B cell (primary cell): ENCODE measurements around the gene SFMBT1. TPM values are rescaled to one million over a fixed set of nuclear protein-coding genes. Genes with fewer than 3 reads are reported as not detected.

Experiments used
- ATAC-seq: fragments of 200-7000 bp; cut with Tn5 transposase; one replicate; pipeline ENCODE4 v1.10.0; 2021; ENCODE audit warnings: low read depth, mild to moderate bottlenecking, moderate number of reproducible peaks, moderate library complexity
- CTCF ChIA-PET: fragments of 350-600 bp; sonication (Branson Sonifier 250); formaldehyde crosslinking; loops from one replicate; lab custom pipeline; 2021; ENCODE audit warnings: antibody characterized with exemption, inconsistent platforms; lab: Charles Lee
- POLR2A ChIA-PET: fragments of 350-600 bp; sonication (Branson Sonifier 250); formaldehyde crosslinking; loops from one replicate; lab custom pipeline; 2021; ENCODE audit warnings: antibody characterized with exemption; lab: Charles Lee
- DNase-seq: peaks from one replicate; pipeline ENCODE4 v3.0.0; 2013
- H2AFZ ChIP-seq: 2 replicates; pipeline ENCODE4 v1.6.1; 2012; ENCODE audit warnings: mild to moderate bottlenecking, low read depth, low read length; ENCODE audit not compliant: insufficient read depth, poor library complexity, severe bottlenecking
- H3K27ac ChIP-seq, 2 donors: 1 replicate in 1 of 2; 2 replicates in 1 of 2; pipeline ENCODE4 v1.5.1; 2012 to 2013; ENCODE audit warnings: low read length in 2 of 2, mild to moderate bottlenecking in 2 of 2, moderate library complexity in 1 of 2
- H3K27me3 ChIP-seq, 4 experiments: fragments of 200-600 bp in 1 of 4; sonication (generic) in 1 of 4; replicated peaks in 1 of 4; 1 replicate in 2 of 4; 2 replicates in 2 of 4; pipeline versions ENCODE4 v1.6.1 to v1.7.0; 2013 to 2016; ENCODE audit warnings: low read length in 3 of 4, mild to moderate bottlenecking in 2 of 4, mixed read lengths in 1 of 4, moderate library complexity in 1 of 4; ENCODE audit not compliant: insufficient read depth in 4 of 4, control insufficient read depth in 3 of 4; ENCODE audit errors: control extremely low read depth in 1 of 4
- H3K36me3 ChIP-seq, 2 experiments: replicated peaks in 1 of 2; 1 replicate in 1 of 2; 2 replicates in 1 of 2; pipeline versions ENCODE4 v1.6.1 to v1.7.1; 2013; ENCODE audit warnings: low read length in 1 of 2; ENCODE audit not compliant: insufficient read depth in 2 of 2, control insufficient read depth in 1 of 2; ENCODE audit errors: control extremely low read depth in 1 of 2, extremely low read depth in 1 of 2
- H3K4me1 ChIP-seq, 2 donors: fragments of 200-600 bp in 1 of 2; sonication (generic) in 1 of 2; 1 replicate in 1 of 2; 2 replicates in 1 of 2; pipeline versions ENCODE4 v1.5.1 to v1.6.1; 2013 to 2017; ENCODE audit warnings: low read length in 2 of 2; ENCODE audit not compliant: control insufficient read depth in 2 of 2, insufficient read depth in 2 of 2
- H3K4me2 ChIP-seq: replicated peaks from 2 replicates; pipeline ENCODE3; 2012; ENCODE audit warnings: mild to moderate bottlenecking, low read depth, low read length; ENCODE audit not compliant: poor library complexity, severe bottlenecking
- H3K4me3 ChIP-seq, 5 experiments: fragments of 200-600 bp in 1 of 5; sonication (generic) in 1 of 5; 1 replicate in 3 of 5; 2 replicates in 2 of 5; pipeline versions ENCODE4 v1.5.1 to v1.7.0; 2011 to 2016; ENCODE audit warnings: low read length in 4 of 5, mild to moderate bottlenecking in 4 of 5, low read depth in 2 of 5, control low read depth in 1 of 5, moderate library complexity in 1 of 5; ENCODE audit not compliant: insufficient read depth in 1 of 5; ENCODE audit errors: control extremely low read depth in 1 of 5, extremely low read depth in 1 of 5
- H3K79me2 ChIP-seq: fragments of 200-600 bp; sonication (generic); one replicate; pipeline ENCODE4 v1.6.0; 2016; ENCODE audit warnings: low read length; ENCODE audit not compliant: control insufficient read depth, insufficient read depth
- H3K9ac ChIP-seq: fragments of 200-600 bp; sonication (generic); 2 replicates; pipeline ENCODE4 v1.6.1; 2017; ENCODE audit warnings: mild to moderate bottlenecking, low read length, moderate library complexity
- H3K9me3 ChIP-seq, 3 donors: one replicate each; pipeline versions ENCODE4 v1.6.1 to v1.7.1; 2013; ENCODE audit warnings: low read length in 2 of 3; ENCODE audit not compliant: control insufficient read depth in 2 of 3, insufficient read depth in 1 of 3; ENCODE audit errors: control extremely low read depth in 1 of 3
- H4K20me1 ChIP-seq: 2 replicates; pipeline ENCODE4 v1.6.0; 2012; ENCODE audit warnings: mild to moderate bottlenecking, low read length; ENCODE audit not compliant: insufficient read depth, control insufficient read depth, poor library complexity, severe bottlenecking
- H3K27ac Mint-ChIP-seq: one replicate; pipeline ENCODE4 v1.8.0; 2021; ENCODE audit warnings: mixed read lengths
- H3K27me3 Mint-ChIP-seq: one replicate; pipeline ENCODE4 v1.8.0; 2021; ENCODE audit warnings: mixed read lengths
- H3K4me1 Mint-ChIP-seq: one replicate; pipeline ENCODE4 v1.8.0; 2021; ENCODE audit warnings: mixed read lengths
- H3K4me3 Mint-ChIP-seq: one replicate; pipeline ENCODE4 v1.8.0; 2021; ENCODE audit warnings: mixed read lengths
- H3K9me3 Mint-ChIP-seq: one replicate; pipeline ENCODE4 v1.8.0; 2022; ENCODE audit warnings: mixed read lengths; ENCODE audit not compliant: insufficient read depth
- CTCF ChIP-seq: fragments of 200-600 bp; IDR thresholded peaks from one replicate; pipeline ENCODE4 v1.8.0; 2022; ENCODE audit warnings: antibody characterized with exemption, mild to moderate bottlenecking
- EZH2 ChIP-seq: IDR thresholded peaks from 2 replicates; pipeline ENCODE4 v1.6.1; 2012; ENCODE audit warnings: borderline replicate concordance, low read depth, mild to moderate bottlenecking, moderate library complexity, low read length; ENCODE audit not compliant: insufficient read depth, poor library complexity, severe bottlenecking
- WGBS: methylation state at CpG from one replicate; pipeline ENCODE4 v1.1.5; 2013; ENCODE audit warnings: missing lambda C conversion rate; ENCODE audit not compliant: insufficient coverage; 5-methylcytosine and 5-hydroxymethylcytosine counted together
- intact Hi-C: fragments of 100-400 bp; cut with micrococcal nuclease; formaldehyde crosslinking; loops from one replicate; pipeline ENCODE4 v1.10.0; 2022
- polyA plus RNA-seq: library from polyadenylated mRNA; depleted of rRNA; stranded (reverse); fragments of >200 nt; gene quantifications from 2 replicates; pipeline ENCODE4 v1.2.3, GENCODE V29; 2012
- total RNA-seq, 2 donors: library from RNA; stranded (reverse); fragments of 120-200 nt in 1 of 2; gene quantifications; 1 replicate in 1 of 2; 2 replicates in 1 of 2; pipeline versions ENCODE4 v1.2.3 to v1.2.4, GENCODE V29; 2013 to 2022

The SFMBT1 gene
- total and polyA plus RNA-seq, 2 donors (not counting 1 experiment from before 2014, with no cell fraction given), result 9.9 to 55.8 TPM

- no peak overlapping the region for H3K4me2 ChIP-seq
- 96% methylated on average over 36 of the region's 41 CpGs for WGBS
- H3K9me3 Mint-ChIP-seq, result no peaks in the 10 kb centered on the region
- intact Hi-C loops, result no loop called here
- H3K4me1 ChIP-seq, result no peaks in the 10 kb centered on the region
- no peak overlapping the region for H3K27ac ChIP-seq
- DNase-seq (no peak), ATAC-seq (no peak)
- H3K36me3 ChIP-seq, result no peaks in the 10 kb centered on the region
- no peaks in the 10 kb centered on the region for H3K27me3 Mint-ChIP-seq
- TF ChIP-seq CTCF, result no peak
- no peak for TF ChIP-seq EZH2
- H3K9ac ChIP-seq, result no peak overlapping the region
- ChIA-PET POLR2A (interaction anchor here (0.7 kb wide), 1 partner anchor 16 kb away, joined by 3 read pairs; no protein-coding TSS in a partner anchor), CTCF (interaction anchor here (1.1 kb wide), 1 partner anchor 45 kb away, joined by 3 read pairs; no protein-coding TSS in a partner anchor)
- peaks cover 8% of the 10 kb centered on the region for H4K20me1 ChIP-seq
- no peak overlapping the region for H3K4me3 Mint-ChIP-seq
- H3K27me3 ChIP-seq, result no peaks in the 10 kb centered on the region
- no peak overlapping the region for H3K4me3 ChIP-seq
- no peak overlapping the region for H2AFZ ChIP-seq
- no peak overlapping the region for H3K27ac Mint-ChIP-seq
- peaks cover 71% of the 10 kb centered on the region for H3K79me2 ChIP-seq
- peaks cover 3% of the 10 kb centered on the region for H3K4me1 Mint-ChIP-seq
- no peaks in the 10 kb centered on the region for H3K9me3 ChIP-seq
Measured at GRCh38 chr3:52998771-52999513, 46.9 kb downstream of the SFMBT1 start.

- H3K9me3 ChIP-seq, result no peaks in the 10 kb centered on the region
- no peak overlapping the region for H3K27ac ChIP-seq
- no peaks in the 10 kb centered on the region for H3K36me3 ChIP-seq
- DNase-seq, result no peak
- no peak overlapping the region for H3K9ac ChIP-seq
- ChIA-PET CTCF (no interaction called here), POLR2A (no interaction called here)
- peaks cover 5 to 7% of the 10 kb centered on the region in 2 donors for H3K4me1 ChIP-seq
- H3K4me3 ChIP-seq, result no peak overlapping the region
- no CpG with 5 or more reads among the region's 2 CpGs for WGBS
- no peaks in the 10 kb centered on the region for H4K20me1 ChIP-seq
- no peak overlapping the region for H2AFZ ChIP-seq
- intact Hi-C loops, result no loop called here
- H3K4me1 Mint-ChIP-seq, result peaks cover 36% of the 10 kb centered on the region
- H3K27ac Mint-ChIP-seq, result no peak overlapping the region
- no peak for ATAC-seq
- no peaks in the 10 kb centered on the region for H3K27me3 ChIP-seq
- no peaks in the 10 kb centered on the region for H3K9me3 Mint-ChIP-seq
- no peak overlapping the region for H3K4me3 Mint-ChIP-seq
- H3K79me2 ChIP-seq, result peaks cover 49% of the 10 kb centered on the region
- no peak overlapping the region for H3K4me2 ChIP-seq
- no peak for TF ChIP-seq CTCF
- TF ChIP-seq EZH2, result no peak
- H3K27me3 Mint-ChIP-seq, result no peaks in the 10 kb centered on the region
Measured at GRCh38 chr3:52990637-52991036, 55.2 kb downstream of the SFMBT1 start.
